Heart left ventricle (tissue), 16 donors: ENCODE measurements around the gene OR51B2. TPM values are rescaled to one million over a fixed set of nuclear protein-coding genes. Genes with fewer than 3 reads are reported as not detected.

Experiments
- ATAC-seq, 4 donors: fragments of 200-7000 bp; cut with Tn5 transposase; one replicate each; pipeline ENCODE4 v1.9.1; 2020 to 2022; ENCODE audit warnings: moderate library complexity in 4 of 4, mild to moderate bottlenecking in 3 of 4, moderate number of reproducible peaks in 1 of 4
- DNase-seq, 5 donors: peaks; one replicate each; pipeline ENCODE4 v3.0.0-alpha.2; 2020
- H3K27ac ChIP-seq, 12 donors: fragments of 200-600 bp; sonication (generic) in 4 of 12; one replicate each; pipeline versions ENCODE4 v1.5.0 to v1.8.0; 2016 to 2022; ENCODE audit warnings: mild to moderate bottlenecking in 2 of 12
- H3K27me3 ChIP-seq, 9 donors: fragments of 200-600 bp; sonication (generic) in 2 of 9; one replicate each; pipeline versions ENCODE4 v1.5.1 to v1.8.0; 2016 to 2022; ENCODE audit warnings: mild to moderate bottlenecking in 3 of 9
- H3K36me3 ChIP-seq, 9 donors: fragments of 200-600 bp; sonication (generic) in 2 of 9; one replicate each; pipeline versions ENCODE4 v1.5.0 to v1.8.0; 2018 to 2022; ENCODE audit warnings: mild to moderate bottlenecking in 2 of 9
- H3K4me1 ChIP-seq, 12 donors: fragments of 200-600 bp; sonication (generic) in 4 of 12; one replicate each; pipeline versions ENCODE4 v1.5.0 to v1.8.0; 2016 to 2022; ENCODE audit warnings: mild to moderate bottlenecking in 3 of 12
- H3K4me3 ChIP-seq, 12 donors: fragments of 200-600 bp; sonication (generic) in 4 of 12; one replicate each; pipeline versions ENCODE4 v1.5.0 to v1.8.0; 2017 to 2022; ENCODE audit warnings: mild to moderate bottlenecking in 9 of 12, moderate library complexity in 4 of 12
- H3K9me3 ChIP-seq, 12 donors: fragments of 200-600 bp; sonication (generic) in 4 of 12; one replicate each; pipeline versions ENCODE4 v1.5.0 to v1.8.0; 2016 to 2022; ENCODE audit warnings: mild to moderate bottlenecking in 1 of 12
- CTCF ChIP-seq, 12 donors: fragments of 200-600 bp; sonication (generic) in 4 of 12; IDR thresholded peaks; one replicate each; pipeline versions ENCODE4 v1.5.0 to v1.8.0; 2018 to 2022; ENCODE audit warnings: antibody characterized with exemption in 12 of 12, mild to moderate bottlenecking in 5 of 12
- POLR2A ChIP-seq, 2 donors: fragments of 450-650 bp; IDR thresholded peaks; one replicate each; pipeline ENCODE4 v1.6.1; 2017; ENCODE audit warnings: antibody characterized with exemption in 2 of 2, mild to moderate bottlenecking in 2 of 2, moderate library complexity in 2 of 2
- WGBS, 4 donors: extraction: QIAGEN DNeasy Blood & Tissue Kit in 2 of 4; methylation state at CpG; one replicate each; pipeline versions ENCODE4 v1.1.5 to v1.1.7; 2013 to 2018; 5-methylcytosine and 5-hydroxymethylcytosine counted together
- intact Hi-C, 10 donors: fragments of 100-400 bp; cut with DNase I; formaldehyde crosslinking; loops; one replicate each; pipeline versions ENCODE4 v1.11.1 to v1.14.2; 2022
- polyA plus RNA-seq, 2 donors: library from polyadenylated mRNA; stranded (reverse); fragments of 200-250 nt; gene quantifications; one replicate each; pipeline ENCODE4 v1.2.3, GENCODE V29; 2013
- total RNA-seq, 9 donors: library from RNA; depleted of rRNA in 2 of 9; stranded (reverse); fragments of >200 nt in 2 of 9; fragmentation: NEBNext Ultra II Directional in 3 of 9; extraction: Animal tissue kit (Norgen Biotek cat#: 25700) in 3 of 9; gene quantifications; one replicate each; pipeline versions ENCODE4 v1.1.0 to v1.2.4, GENCODE V29; 2016 to 2023
- donor health status: ischemic (EF 13 %, LVEDD 7.1; RV severe dilation, severe dysfunction).
- donor health status: healthy with polysubstance abuse.
- donor health status: DM: no; HTN: yes; CAD: no.
- donor health status: DM: no; HTN: no; CAD: no.
- donor health status: ischemic (EF 25% LVEDD 6.9; RV normal size, moderate dysfunction).
- donor health status: ischemic (EF 25% LVEDD 5.7; RV mildly dilated, moderate dysfunction).
- donor health status: healthy.
- donor health status: DM: yes; HTN: yes; CAD: no.
- donor health status: ischemic (EF 35%, LVEDD 5.7; RV mildly dilated, moderate dysfunction).
- donor health status: nonischemic (EF 11% LVEDD 7.7; RV severe dilation, severe dysfunction).
- donor health status: DM: yes; HTN: yes; CAD: no.
- donor health status: PGD.
- donor health status: ischemic (EF 29% LVEDD 5.4; RV normal size, mild dysfunction).
- donor health status: nonischemic (EF 23%, LVEDD 6.1; RV moderate dilation, normal function).

OR51B2 gene
- total and polyA plus RNA-seq, 11 donors, result not detected

- TF ChIP-seq POLR2A (IDR thresholded peaks at IDR 0.05) (no peak), CTCF (IDR thresholded peaks at IDR 0.05) (no peak)
- H3K27ac ChIP-seq, result no peak overlapping the region
- DNase-seq (no peak), ATAC-seq (no peak)
- no peak overlapping the region for H3K4me3 ChIP-seq
- intact Hi-C loops, result no loop called here
- no peaks in the 10 kb centered on the region for H3K9me3 ChIP-seq
- no peaks in the 10 kb centered on the region for H3K36me3 ChIP-seq
- no peaks in the 10 kb centered on the region for H3K27me3 ChIP-seq
- H3K4me1 ChIP-seq, result no peaks in the 10 kb centered on the region
- WGBS, 4 donors, result 73 to 84% (median 79%) methylated on average over 6 of the region's 6 CpGs
These were observed 35.1 kb downstream of the OR51B2 start for GRCh38 chr11:5288906-5289550.

GRCh38 chr11:5288108-5288905 is 35.8 kb downstream of the OR51B2 start:
- Histone ChIP-seq H3K27me3 (no peaks in the 10 kb centered on the region), H3K4me1 (no peaks in the 10 kb centered on the region), H3K36me3 (no peaks in the 10 kb centered on the region), H3K27ac (no peak overlapping the region), H3K4me3 (no peak overlapping the region), H3K9me3 (no peaks in the 10 kb centered on the region)
- intact Hi-C loops, result no loop called here
- DNase-seq, result no peak
- WGBS, 4 donors, result 64 to 70% (median 67%) methylated on average over 7 of the region's 7 CpGs
- TF ChIP-seq CTCF (IDR thresholded peaks at IDR 0.05), result no peak
- no peak for TF ChIP-seq POLR2A (IDR thresholded peaks at IDR 0.05)
- no peak for ATAC-seq

- H3K4me1 ChIP-seq, result no peaks in the 10 kb centered on the region
- no peak for DNase-seq
- intact Hi-C loops, result no loop called here
- H3K4me3 ChIP-seq, result no peak overlapping the region
- TF ChIP-seq POLR2A (IDR thresholded peaks at IDR 0.05) (no peak), CTCF (IDR thresholded peaks at IDR 0.05) (no peak)
- H3K36me3 ChIP-seq, result no peaks in the 10 kb centered on the region
- no peak overlapping the region for H3K27ac ChIP-seq
- no peak for ATAC-seq
- 67 to 76% (median 74%) methylated on average over 3 of the region's 3 CpGs for WGBS, 4 donors
- no peaks in the 10 kb centered on the region for H3K9me3 ChIP-seq
- H3K27me3 ChIP-seq, result no peaks in the 10 kb centered on the region
These were observed 37.2 kb downstream of the OR51B2 start for GRCh38 chr11:5286901-5287300.

GRCh38 chr11:5286351-5286750 is 37.7 kb downstream of the OR51B2 start:
- Histone ChIP-seq H3K9me3 (no peaks in the 10 kb centered on the region), H3K36me3 (no peaks in the 10 kb centered on the region), H3K4me3 (no peak overlapping the region), H3K27me3 (no peaks in the 10 kb centered on the region), H3K4me1 (no peaks in the 10 kb centered on the region), H3K27ac (no peak overlapping the region)
- 11 to 23% (median 17%) methylated on average over 1 of the region's 1 CpG for WGBS, 4 donors
- intact Hi-C loops, result no loop called here
- TF ChIP-seq CTCF (IDR thresholded peaks at IDR 0.05) (no peak), POLR2A (IDR thresholded peaks at IDR 0.05) (no peak)
- no peak for DNase-seq
- ATAC-seq, result no peak
